Thoracic aorta (tissue), 2 donors: Measurements from ENCODE around the gene PBX3. TPM values are rescaled to one million over a fixed set of nuclear protein-coding genes. Genes with fewer than 3 reads are reported as not detected.

Experiments used
- ATAC-seq: fragments of 150-250 bp; one replicate; pipeline ENCODE4 v1.8.0; 2017; ENCODE audit warnings: low read depth; ENCODE audit not compliant: insufficient number of reproducible peaks, low FRiP score
- DNase-seq: peaks from one replicate; pipeline ENCODE4 v3.0.0-alpha.2; 2020; ENCODE audit warnings: low spot score
- H3K27ac ChIP-seq, 2 donors: fragments of 200-600 bp; sonication (generic); 1 replicate in 1 of 2; 2 replicates in 1 of 2; pipeline ENCODE4 v1.5.1; 2016; ENCODE audit warnings: mild to moderate bottlenecking in 2 of 2, moderate library complexity in 2 of 2
- H3K27me3 ChIP-seq: fragments of 200-600 bp; sonication (generic); replicated peaks from 2 replicates; pipeline ENCODE4 v1.6.0; 2016; ENCODE audit warnings: mild to moderate bottlenecking; ENCODE audit not compliant: insufficient read depth
- H3K36me3 ChIP-seq: fragments of 200-600 bp; sonication (generic); one replicate; pipeline ENCODE4 v1.5.1; 2016
- H3K4me1 ChIP-seq, 2 donors: fragments of 200-600 bp; sonication (generic); 1 replicate in 1 of 2; 2 replicates in 1 of 2; pipeline versions ENCODE4 v1.5.1 to v1.6.0; 2016; ENCODE audit warnings: low read depth in 2 of 2, mild to moderate bottlenecking in 1 of 2; ENCODE audit not compliant: control insufficient read depth in 1 of 2
- H3K4me3 ChIP-seq: fragments of 200-600 bp; sonication (generic); 2 replicates; pipeline ENCODE4 v1.5.1; 2016; ENCODE audit warnings: mild to moderate bottlenecking
- H3K9me3 ChIP-seq: fragments of 200-600 bp; sonication (generic); 2 replicates; pipeline ENCODE4 v1.5.1; 2016
- total RNA-seq, 2 donors: library from RNA; depleted of rRNA; stranded (reverse); fragments of >200 nt; gene quantifications; one replicate each; pipeline versions ENCODE4 v1.1.0 to v1.2.3, GENCODE V29; 2016
- TF ChIP-seq, protein P1 (sequence below): fragments of 200-600 bp; sonication (generic); IDR thresholded peaks from one replicate; pipeline ENCODE4 v1.5.1; 2019; ENCODE audit warnings: antibody characterized with exemption

Gene PBX3
- total RNA-seq, 2 donors from 2014 or later: 23.9 to 34.8 TPM

DNA sequence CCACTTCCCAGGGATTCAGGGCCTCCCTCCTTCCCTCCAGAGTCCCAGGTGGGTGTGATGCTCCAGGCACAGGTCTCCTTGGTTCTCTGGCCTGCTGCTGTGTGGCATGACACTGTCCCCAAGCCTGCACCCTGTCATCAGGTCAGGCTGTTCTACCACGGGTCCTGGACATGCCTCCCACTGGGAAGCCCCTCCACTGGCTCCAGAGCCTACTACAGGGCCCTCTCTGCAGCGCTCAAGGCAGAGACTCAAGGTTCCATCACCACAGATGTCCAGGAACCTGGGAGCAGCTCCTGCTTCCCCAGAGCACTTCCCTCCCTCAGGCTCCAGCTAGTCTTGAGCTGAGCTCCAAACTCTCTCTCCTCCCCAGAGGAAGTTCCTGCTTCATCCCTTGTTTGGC is 237.3 kb downstream of the PBX3 start:
- Histone ChIP-seq H3K4me3 (no peak overlapping the region), H3K4me1 (no peaks in the 10 kb centered on the region), H3K27me3 (no peaks in the 10 kb centered on the region), H3K9me3 (no peaks in the 10 kb centered on the region), H3K36me3 (no peaks in the 10 kb centered on the region), H3K27ac (no peak overlapping the region)
- TF ChIP-seq, protein P1, sequence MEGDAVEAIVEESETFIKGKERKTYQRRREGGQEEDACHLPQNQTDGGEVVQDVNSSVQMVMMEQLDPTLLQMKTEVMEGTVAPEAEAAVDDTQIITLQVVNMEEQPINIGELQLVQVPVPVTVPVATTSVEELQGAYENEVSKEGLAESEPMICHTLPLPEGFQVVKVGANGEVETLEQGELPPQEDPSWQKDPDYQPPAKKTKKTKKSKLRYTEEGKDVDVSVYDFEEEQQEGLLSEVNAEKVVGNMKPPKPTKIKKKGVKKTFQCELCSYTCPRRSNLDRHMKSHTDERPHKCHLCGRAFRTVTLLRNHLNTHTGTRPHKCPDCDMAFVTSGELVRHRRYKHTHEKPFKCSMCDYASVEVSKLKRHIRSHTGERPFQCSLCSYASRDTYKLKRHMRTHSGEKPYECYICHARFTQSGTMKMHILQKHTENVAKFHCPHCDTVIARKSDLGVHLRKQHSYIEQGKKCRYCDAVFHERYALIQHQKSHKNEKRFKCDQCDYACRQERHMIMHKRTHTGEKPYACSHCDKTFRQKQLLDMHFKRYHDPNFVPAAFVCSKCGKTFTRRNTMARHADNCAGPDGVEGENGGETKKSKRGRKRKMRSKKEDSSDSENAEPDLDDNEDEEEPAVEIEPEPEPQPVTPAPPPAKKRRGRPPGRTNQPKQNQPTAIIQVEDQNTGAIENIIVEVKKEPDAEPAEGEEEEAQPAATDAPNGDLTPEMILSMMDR: no peak
- no peak for DNase-seq
- no peak for ATAC-seq

DNA sequence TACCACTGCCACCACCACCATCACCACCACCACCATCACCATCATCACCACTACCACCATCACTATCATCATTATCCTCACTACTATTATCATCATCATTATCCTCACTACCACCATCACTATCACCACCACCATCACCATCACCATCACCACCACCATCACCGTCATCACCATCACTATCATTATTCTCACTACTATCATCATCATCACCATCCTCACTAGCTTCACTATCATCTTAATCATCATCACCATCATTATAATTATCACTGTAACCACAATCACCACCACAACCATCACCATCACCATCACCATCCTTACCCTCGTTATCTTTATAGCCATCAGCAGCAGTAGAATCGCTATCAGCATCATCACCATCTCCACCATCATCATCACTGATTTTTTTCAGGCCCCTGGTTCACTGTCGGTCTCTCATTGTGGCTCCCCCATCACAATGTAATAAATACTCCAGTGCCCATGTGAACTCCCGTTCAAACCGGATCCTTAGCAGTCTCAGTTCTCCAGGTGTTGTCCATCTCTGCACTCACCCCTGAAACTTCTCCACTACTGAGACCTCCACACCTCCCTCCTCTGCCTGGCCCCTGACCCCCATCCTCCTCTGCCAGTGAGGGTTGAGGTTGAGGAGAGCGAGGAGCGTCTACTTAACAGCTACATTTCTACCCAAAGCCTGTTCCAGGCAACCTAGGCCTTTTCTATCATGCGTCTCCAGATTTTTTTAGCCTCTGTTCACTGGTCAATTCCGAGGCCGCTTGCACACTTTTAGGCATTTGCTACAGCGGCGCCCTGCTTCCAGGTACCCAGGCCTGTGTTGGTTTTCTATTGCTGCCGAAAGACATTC is 238.2 kb downstream of the PBX3 start:
- TF ChIP-seq, protein P1: no peak
- Histone ChIP-seq H3K36me3 (no peaks in the 10 kb centered on the region), H3K4me1 (no peaks in the 10 kb centered on the region), H3K4me3 (no peak overlapping the region), H3K27ac (no peak overlapping the region), H3K27me3 (no peaks in the 10 kb centered on the region), H3K9me3 (no peaks in the 10 kb centered on the region)
- no peak for ATAC-seq
- DNase-seq: no peak

DNA sequence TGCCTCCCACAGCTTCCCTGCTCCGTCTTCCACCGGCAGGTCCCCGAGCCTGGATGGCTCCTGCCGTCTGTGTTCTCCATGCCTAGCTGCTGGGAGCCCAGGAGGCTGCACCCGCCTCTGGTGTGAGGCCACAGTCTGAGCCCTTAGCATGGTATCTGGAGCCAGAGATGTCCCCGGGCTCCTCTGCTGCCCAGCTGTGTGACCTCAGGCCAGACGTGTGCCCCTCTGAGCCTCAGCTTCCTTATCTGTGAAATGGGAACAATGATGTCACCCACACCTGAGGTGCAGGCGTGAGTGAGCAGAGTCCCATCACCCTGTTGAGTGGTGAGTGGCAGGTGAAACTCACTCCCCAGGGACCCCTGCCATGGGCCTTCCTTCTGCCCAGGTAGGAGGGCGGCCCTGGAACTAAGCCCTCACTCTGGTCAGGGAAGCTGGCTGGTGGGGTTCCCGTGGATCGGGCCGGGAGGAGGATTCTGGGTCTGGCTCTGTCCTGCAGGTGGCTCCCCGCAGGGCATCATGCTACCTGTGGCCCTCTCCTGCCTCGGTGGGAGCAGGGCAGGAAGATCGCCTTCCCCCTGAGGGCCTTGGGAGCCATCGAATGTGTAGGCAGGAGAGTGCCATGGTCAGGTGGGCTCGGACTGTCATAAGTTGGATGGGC is 239.0 kb downstream of the PBX3 start:
- Histone ChIP-seq H3K27ac (no peak overlapping the region), H3K4me3 (no peak overlapping the region), H3K27me3 (no peaks in the 10 kb centered on the region), H3K9me3 (no peaks in the 10 kb centered on the region), H3K36me3 (no peaks in the 10 kb centered on the region), H3K4me1 (no peaks in the 10 kb centered on the region)
- TF ChIP-seq, protein P1: no peak
- DNase-seq: no peak
- ATAC-seq: no peak

DNA sequence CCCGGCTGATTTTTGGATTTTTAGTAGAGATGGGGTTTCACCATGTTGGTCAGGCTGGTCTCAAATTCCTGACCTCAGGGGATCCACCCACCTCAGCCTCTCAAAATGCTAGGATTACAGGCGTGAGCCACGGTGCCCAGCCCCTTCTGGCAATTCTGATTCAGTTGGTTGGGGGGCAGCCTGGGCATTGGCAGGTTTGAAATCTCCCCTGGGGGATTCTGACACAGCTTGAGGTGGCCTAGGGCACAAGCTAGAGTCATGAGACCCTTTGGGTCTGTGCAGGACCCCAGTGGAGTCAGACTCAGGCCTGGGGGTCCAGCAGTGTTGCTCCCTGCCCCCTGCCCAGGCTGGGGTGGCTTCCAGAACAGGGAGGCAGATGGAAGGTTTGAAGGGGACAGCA is 239.8 kb downstream of the PBX3 start:
- ATAC-seq (no peak), DNase-seq (no peak)
- no peaks in the 10 kb centered on the region for H3K36me3 ChIP-seq
- TF ChIP-seq, protein P1: no peak
- H3K4me1 ChIP-seq: no peaks in the 10 kb centered on the region
- no peaks in the 10 kb centered on the region for H3K27me3 ChIP-seq
- no peaks in the 10 kb centered on the region for H3K9me3 ChIP-seq
- no peak overlapping the region for H3K27ac ChIP-seq
- no peak overlapping the region for H3K4me3 ChIP-seq

DNA sequence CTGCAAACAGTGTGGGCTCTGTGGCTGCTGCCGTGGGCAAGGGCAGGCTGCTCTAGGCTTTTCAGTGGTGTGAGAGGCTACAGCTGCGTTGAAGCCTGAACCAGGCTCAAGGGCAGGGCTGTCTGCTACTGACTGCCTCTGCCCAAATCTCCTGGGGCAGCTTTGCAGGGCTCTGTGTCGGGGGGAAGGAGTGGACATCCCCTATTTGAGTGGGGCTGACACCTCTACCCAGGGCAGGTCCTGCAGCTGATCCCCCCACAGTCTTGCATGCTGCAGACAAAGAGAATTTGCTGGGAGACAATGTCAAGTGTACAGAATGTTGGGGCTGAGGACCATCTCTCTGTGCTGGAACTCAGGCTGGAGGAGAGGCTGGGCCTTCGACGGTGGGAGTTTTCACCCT is 240.2 kb downstream of the PBX3 start:
- H3K4me1 ChIP-seq: no peaks in the 10 kb centered on the region
- H3K36me3 ChIP-seq: no peaks in the 10 kb centered on the region
- H3K9me3 ChIP-seq: no peaks in the 10 kb centered on the region
- no peak overlapping the region for H3K4me3 ChIP-seq
- TF ChIP-seq, protein P1: no peak
- H3K27me3 ChIP-seq: no peaks in the 10 kb centered on the region
- ATAC-seq (no peak), DNase-seq (no peak)
- H3K27ac ChIP-seq: no peak overlapping the region
